PC-9 (cell line): ENCODE measurements around the gene APOL6.

Experiments used
- CTCF ChIP-seq: fragments of 200-600 bp; sonication (generic); conservative IDR thresholded peaks from 2 replicates; pipeline ENCODE4 v1.6.1; 2017; ENCODE audit warnings: mixed run types, antibody characterized with exemption, mild to moderate bottlenecking, moderate library complexity
- EZH2 ChIP-seq: fragments of 200-600 bp; sonication (generic); IDR thresholded peaks from 2 replicates; pipeline ENCODE4 v1.8.0; 2017; ENCODE audit warnings: antibody characterized with exemption, low read depth

- TF ChIP-seq CTCF (no peak), EZH2 (no peak)
Measured at GRCh38 chr22:35621451-35621850, 26.8 kb upstream of the APOL6 start.
